ENCODE measurements around the gene LMO7.

LMO7 gene

GRCh38 chr13:75841905-75842304 is 205.8 kb downstream of the LMO7 start:
- DNase-seq (ENCODE audit: low spot score) = no peak
- Histone ChIP-seq H3K27ac (no peak overlapping the region), H3K4me3 (no peak overlapping the region)
- TF ChIP-seq, protein P1, sequence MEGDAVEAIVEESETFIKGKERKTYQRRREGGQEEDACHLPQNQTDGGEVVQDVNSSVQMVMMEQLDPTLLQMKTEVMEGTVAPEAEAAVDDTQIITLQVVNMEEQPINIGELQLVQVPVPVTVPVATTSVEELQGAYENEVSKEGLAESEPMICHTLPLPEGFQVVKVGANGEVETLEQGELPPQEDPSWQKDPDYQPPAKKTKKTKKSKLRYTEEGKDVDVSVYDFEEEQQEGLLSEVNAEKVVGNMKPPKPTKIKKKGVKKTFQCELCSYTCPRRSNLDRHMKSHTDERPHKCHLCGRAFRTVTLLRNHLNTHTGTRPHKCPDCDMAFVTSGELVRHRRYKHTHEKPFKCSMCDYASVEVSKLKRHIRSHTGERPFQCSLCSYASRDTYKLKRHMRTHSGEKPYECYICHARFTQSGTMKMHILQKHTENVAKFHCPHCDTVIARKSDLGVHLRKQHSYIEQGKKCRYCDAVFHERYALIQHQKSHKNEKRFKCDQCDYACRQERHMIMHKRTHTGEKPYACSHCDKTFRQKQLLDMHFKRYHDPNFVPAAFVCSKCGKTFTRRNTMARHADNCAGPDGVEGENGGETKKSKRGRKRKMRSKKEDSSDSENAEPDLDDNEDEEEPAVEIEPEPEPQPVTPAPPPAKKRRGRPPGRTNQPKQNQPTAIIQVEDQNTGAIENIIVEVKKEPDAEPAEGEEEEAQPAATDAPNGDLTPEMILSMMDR (IDR thresholded peaks at IDR 0.05) = no peak

GRCh38 chr13:75843074-75843473 is 206.9 kb downstream of the LMO7 start:
- TF ChIP-seq, protein P1 (IDR thresholded peaks at IDR 0.05) = no peak
- no peak overlapping the region for H3K4me3 ChIP-seq
- DNase-seq (ENCODE audit: low spot score) = no peak
- H3K27ac ChIP-seq = no peak overlapping the region

DNA sequence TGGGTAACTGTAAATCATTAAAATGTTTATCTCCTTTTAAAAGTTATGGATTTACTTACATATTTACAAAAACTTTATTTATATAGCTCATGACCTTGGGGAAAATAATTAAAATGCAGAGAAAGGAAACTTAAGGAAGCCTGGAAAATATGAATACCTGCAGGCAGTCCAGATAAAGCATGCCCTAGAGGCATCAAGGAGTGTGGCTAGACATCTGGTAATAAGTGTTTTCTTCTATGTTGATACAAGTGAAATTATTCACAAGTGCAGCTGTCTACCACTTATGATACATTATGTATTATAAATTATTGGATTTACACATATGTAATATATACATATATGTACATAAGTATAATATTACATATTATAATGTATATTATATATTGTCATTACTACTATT is 207.9 kb downstream of the LMO7 start:
- no peak for DNase-seq (ENCODE audit: low spot score)
- Histone ChIP-seq H3K27ac (no peak overlapping the region), H3K4me3 (no peak overlapping the region)
- TF ChIP-seq, protein P1 (IDR thresholded peaks at IDR 0.05) = no peak

- no peak for DNase-seq (ENCODE audit: low spot score)
- no peak overlapping the region for H3K27ac ChIP-seq
- TF ChIP-seq, protein P1 (IDR thresholded peaks at IDR 0.05) = no peak
- H3K4me3 ChIP-seq = no peak overlapping the region
These were observed 211.5 kb downstream of the LMO7 start for GRCh38 chr13:75847588-75847987.

GRCh38 chr13:75850916-75851315 is 214.8 kb downstream of the LMO7 start:
- Histone ChIP-seq H3K4me3 (no peak overlapping the region), H3K27ac (no peak overlapping the region)
- DNase-seq (ENCODE audit: low spot score) = no peak
- TF ChIP-seq, protein P1 (IDR thresholded peaks at IDR 0.05) = no peak

- TF ChIP-seq, protein P1 (IDR thresholded peaks at IDR 0.05) = no peak
- Histone ChIP-seq H3K27ac (no peak overlapping the region), H3K4me3 (no peak overlapping the region)
- DNase-seq (ENCODE audit: low spot score) = no peak
These were observed 219.1 kb downstream of the LMO7 start for GRCh38 chr13:75855216-75855615.

- DNase-seq (ENCODE audit: low spot score) = no peak
- Histone ChIP-seq H3K27ac (no peak overlapping the region), H3K4me3 (no peak overlapping the region)
- TF ChIP-seq, protein P1 (IDR thresholded peaks at IDR 0.05) = no peak
These were observed 219.7 kb downstream of the LMO7 start for GRCh38 chr13:75855847-75856246.

Measured in coronary artery (tissue), 2 donors.